K562 (cell line): ENCODE measurements around the gene TM4SF20. TPM values are rescaled to one million over a fixed set of nuclear protein-coding genes. Genes with fewer than 3 reads are reported as not detected.

Experiments
- ATAC-seq: fragments of 200-7000 bp; cut with Tn5 transposase; 3 replicates; pipeline ENCODE4 v1.9.1; 2020; ENCODE audit warnings: moderate library complexity
- BruUV-seq: library from RNA; stranded (reverse); fragments of 400-500 nt; replicated peaks from 2 replicates; lab custom pipeline; 2021; lab: Mats Ljungman, UMichigan
- CTCF ChIA-PET: fragments of 300-600 bp; formaldehyde crosslinking; extraction: SDS; loops from one replicate; lab custom pipeline; 2021; ENCODE audit warnings: low intra/inter-chr PET ratio; lab: Yijun Ruan, JAX
- POLR2A ChIA-PET: fragments of 300-600, 350-650 bp; sonication (Branson Sonifier 250); formaldehyde crosslinking; extraction: SDS; loops from one replicate; lab custom pipeline; 2021; ENCODE audit warnings: antibody characterized with exemption, inconsistent platforms; lab: Yijun Ruan, JAX
- DNase-seq, 4 experiments: peaks; one replicate each; pipeline versions ENCODE4 v3.0.0 to v3.0.0-alpha.2; 2011 to 2018; ENCODE audit warnings: low spot score in 3 of 4, mixed read lengths in 3 of 4; ENCODE audit errors: extremely low read depth in 1 of 4
- FAIRE-seq: peaks from 2 replicates; lab custom pipeline; 2011; peaks lifted over from hg19 to GRCh38; lab: Jason Lieb, UNC
- H2AFZ ChIP-seq: 2 replicates; pipeline ENCODE4 v1.6.0; 2011; ENCODE audit warnings: low read depth, low read length, control low read depth, inconsistent platforms
- H3K27ac ChIP-seq: fragments of 200-600 bp; 3 replicates; pipeline ENCODE4 v1.8.0; 2011; ENCODE audit warnings: low read depth, mild to moderate bottlenecking, control low read depth, inconsistent platforms, low read length, moderate library complexity, mixed read lengths; ENCODE audit errors: extremely low read depth
- H3K27me3 ChIP-seq, 2 experiments: fragments of 300-600 bp in 1 of 2; 2 replicates in 1 of 2; 3 replicates in 1 of 2; pipeline versions ENCODE4 v1.6.0 to v1.8.0; 2011; ENCODE audit warnings: inconsistent platforms in 2 of 2, low read length in 2 of 2, mild to moderate bottlenecking in 1 of 2, mixed read lengths in 1 of 2, moderate library complexity in 1 of 2; ENCODE audit not compliant: control insufficient read depth in 2 of 2, insufficient read depth in 2 of 2
- H3K36me3 ChIP-seq: fragments of 300-600 bp; 3 replicates; pipeline ENCODE4 v1.8.0; 2011; ENCODE audit warnings: mild to moderate bottlenecking, low read length, inconsistent platforms; ENCODE audit not compliant: control insufficient read depth, insufficient read depth
- H3K4me1 ChIP-seq, 2 experiments: fragments of 200-600 bp in 1 of 2; replicated peaks in 1 of 2; 2 replicates in 1 of 2; 3 replicates in 1 of 2; pipeline versions ENCODE4 v1.5.1 to v1.8.0; 2011; ENCODE audit warnings: inconsistent platforms in 2 of 2, low read length in 2 of 2, mild to moderate bottlenecking in 1 of 2, mixed read lengths in 1 of 2, moderate library complexity in 1 of 2; ENCODE audit not compliant: control insufficient read depth in 2 of 2, insufficient read depth in 2 of 2
- H3K4me2 ChIP-seq: 2 replicates; pipeline ENCODE4 v1.6.1; 2011; ENCODE audit warnings: low read length, control low read depth, inconsistent platforms, mixed read lengths; ENCODE audit not compliant: insufficient read depth
- H3K4me3 ChIP-seq: fragments of 200-600 bp; sonication (generic), shearing (Covaris generic); 2 replicates; pipeline ENCODE4 v1.5.1; 2016; ENCODE audit warnings: control low read depth, inconsistent platforms
- H3K79me2 ChIP-seq: fragments of 200-600 bp; 3 replicates; pipeline ENCODE4 v1.8.0; 2011; ENCODE audit warnings: low read length, inconsistent platforms; ENCODE audit not compliant: control insufficient read depth, insufficient read depth
- H3K9ac ChIP-seq, 2 experiments: 2 replicates each; pipeline versions ENCODE4 v1.6.0 to v1.6.1; 2011; ENCODE audit warnings: low read depth in 2 of 2, low read length in 2 of 2, control low read depth in 1 of 2, inconsistent platforms in 1 of 2, mild to moderate bottlenecking in 1 of 2, mixed read lengths in 1 of 2; ENCODE audit not compliant: insufficient read depth in 1 of 2
- H3K9me1 ChIP-seq: one replicate; pipeline ENCODE4 v1.6.0; 2011; ENCODE audit warnings: inconsistent platforms, mild to moderate bottlenecking, low read length, moderate library complexity; ENCODE audit not compliant: control insufficient read depth, insufficient read depth
- H3K9me3 ChIP-seq: replicated peaks from 2 replicates; pipeline ENCODE4 v1.5.1; 2011; ENCODE audit warnings: low read depth, low read length, inconsistent platforms; ENCODE audit not compliant: control insufficient read depth, insufficient read depth
- H4K20me1 ChIP-seq: replicated peaks from 2 replicates; pipeline ENCODE4 v1.6.1; 2011; ENCODE audit warnings: low read length, inconsistent platforms, mixed read lengths; ENCODE audit not compliant: control insufficient read depth, insufficient read depth
- CREB1 ChIP-seq, 2 experiments: sonication (generic) in 1 of 2; formaldehyde crosslinking in 1 of 2; IDR thresholded peaks; 2 replicates each; pipeline versions ENCODE4 v1.6.1 to v1.8.0; 2012 to 2022; ENCODE audit warnings: inconsistent platforms in 1 of 2, mild to moderate bottlenecking in 1 of 2, missing genetic modification reagents in 1 of 2, moderate library complexity in 1 of 2
- ID3 ChIP-seq, 2 experiments: fragments of 250-450 bp in 1 of 2; fragments of 450-650 bp in 1 of 2; sonication (Bioruptor Pico) in 1 of 2; IDR thresholded peaks; 2 replicates each; pipeline versions ENCODE4 v1.6.1 to v1.8.0; 2016 to 2021; ENCODE audit warnings: mild to moderate bottlenecking in 2 of 2, moderate library complexity in 2 of 2, missing compliant biosample characterization in 1 of 2, missing genetic modification characterization in 1 of 2
- ILF3 ChIP-seq: fragments of 450-650 bp; IDR thresholded peaks from 2 replicates; pipeline ENCODE4 v1.6.1; 2018; ENCODE audit warnings: antibody characterized with exemption, mild to moderate bottlenecking, moderate library complexity, borderline replicate concordance
- MGA ChIP-seq: fragments of 450-650 bp; IDR thresholded peaks from 2 replicates; pipeline ENCODE4 v1.6.1; 2016; ENCODE audit warnings: mild to moderate bottlenecking, moderate library complexity
- WGBS: fragments of 100-300 bp; shearing (Covaris generic); methylation state at CpG from one replicate; pipeline ENCODE4 v1.1.6; 2016; ENCODE audit warnings: low coverage, mixed read lengths; ENCODE audit not compliant: insufficient coverage; ENCODE audit errors: missing lambda C conversion rate; 5-methylcytosine and 5-hydroxymethylcytosine counted together
- in situ Hi-C: fragments of 300-500 bp; cut with MboI; formaldehyde crosslinking; loops from 4 replicates; pipeline ENCODE4 v1.15.0; 2018; ENCODE audit warnings: inconsistent platforms, mixed read lengths
- intact Hi-C: fragments of 100-400 bp; cut with micrococcal nuclease; formaldehyde crosslinking; loops from 2 replicates; pipeline ENCODE4 v1.14.2; 2022
- polyA plus RNA-seq, 8 experiments: library from polyadenylated mRNA; depleted of rRNA in 4 of 8; stranded (reverse) in 5 of 8; unstranded in 3 of 8; fragments of >200 nt; fragmentation: Nextera tagmentation in 2 of 8; fragmentation: Illumina TruSeq in 1 of 8; extraction: Ambion mirVana in 2 of 8; extraction: Trizol in 1 of 8; gene quantifications; 2 replicates each; pipeline versions ENCODE4 v1.2.1 to v1.2.3, GENCODE V29; 2011 to 2014; ENCODE audit warnings: inconsistent platforms in 1 of 8, missing spikeins in 1 of 8
- total RNA-seq, 7 experiments: library from RNA; depleted of rRNA in 6 of 7; stranded (reverse); fragments of >200 nt in 6 of 7; fragmentation: Illumina TruSeq in 2 of 7; extraction: Trizol in 2 of 7; gene quantifications; 2 replicates each; pipeline versions ENCODE4 v1.2.1 to v1.2.3, GENCODE V29; 2011 to 2021; ENCODE audit warnings: low replicate concordance in 1 of 7
- TF ChIP-seq, protein P1 (sequence below): fragments of 250-450 bp; sonication (Bioruptor Pico); IDR thresholded peaks from 2 replicates; pipeline ENCODE4 v1.4.0; 2020

Gene TM4SF20
- total and polyA plus RNA-seq, 9 of the 15 experiments (the other 6 are each of a cell fraction or from before 2014, with no cell fraction given): not detected

DNA sequence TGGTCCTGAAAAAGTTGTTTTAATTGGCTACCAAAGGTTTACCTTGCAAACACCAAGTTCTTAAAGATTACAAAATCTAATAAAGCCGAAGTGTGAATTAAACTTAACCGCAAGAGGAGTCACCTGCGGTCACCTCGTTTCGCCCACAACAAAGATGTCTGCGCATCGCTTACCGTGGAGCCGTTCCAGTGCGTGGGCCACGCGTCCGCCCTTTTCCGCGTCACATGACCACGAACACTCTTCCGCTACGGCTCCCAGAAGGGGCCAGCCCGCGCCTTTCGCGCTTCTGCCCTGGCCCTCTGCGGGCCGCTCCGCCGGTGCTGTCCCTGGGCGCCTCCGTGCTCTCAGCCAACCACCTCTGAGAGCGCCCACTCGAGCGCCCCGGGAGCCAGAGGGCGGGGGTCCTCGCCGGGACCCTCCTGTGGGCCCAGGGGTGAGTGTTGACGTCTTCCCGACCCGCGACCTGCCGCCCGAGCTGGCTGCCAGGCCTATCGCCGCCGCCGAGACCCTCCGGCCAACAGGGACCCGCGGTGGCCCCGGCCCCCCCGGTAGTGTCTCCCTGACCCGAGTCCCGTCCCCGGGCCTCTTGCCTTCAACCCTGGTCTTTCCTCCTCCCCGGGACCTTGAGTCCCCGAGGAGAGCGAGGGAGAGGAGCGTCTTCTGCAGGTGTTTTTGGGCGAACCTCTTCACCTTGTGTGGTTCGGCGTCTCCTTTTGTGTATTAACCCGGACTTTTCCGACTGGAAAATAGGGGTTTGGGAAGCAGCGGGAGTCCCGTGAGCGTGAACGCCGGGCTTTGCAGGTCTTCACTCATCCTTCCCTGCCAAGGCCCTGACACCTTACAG lies 53.9 kb downstream of the TM4SF20 start, which contains the start of gene MFF:
MFF (plus strand) TSS at position 257 of the 844 bp plus-strand sequence. CDS start 5,415 bp downstream, outside the sequence.
- FAIRE-seq: peak; percentile 85
- Histone ChIP-seq H3K9ac (peak within 1 kb of the TSS; percentile 78 to 94), H3K4me3 (peak within 1 kb of the TSS; percentile 76), H3K9me3 (peaks cover 6% of the 10 kb centered on the region; the same call in 1 of the 2 replicates), H3K27me3 (no peaks in the 10 kb centered on the region), H3K79me2 (peaks cover 40% of the 10 kb centered on the region), H3K27ac (peak within 1 kb of the TSS; percentile 78), H3K4me2 (peak within 1 kb of the TSS; percentile 76), H2AFZ (peak within 1 kb of the TSS; percentile 89), H4K20me1 (no peaks in the 10 kb centered on the region), H3K36me3 (peaks cover 12% of the 10 kb centered on the region; the same call in 1 of the 3 replicates), H3K9me1 (no peaks in the 10 kb centered on the region), H3K4me1 (peaks cover 7 to 10% of the 10 kb centered on the region in 2 experiments; a peak in 3 of 5 replicates)
- in situ Hi-C loops: no loop called here
- ChIA-PET POLR2A (interaction anchor here (0.5 to 1.5 kb wide), 3 partner anchors 11 to 508 kb away, joined by 3 to 6 read pairs (median 4); no protein-coding TSS in a partner anchor), CTCF (no interaction called here)
- under 1% methylated on average over 38 of the region's 67 CpGs for WGBS
- intact Hi-C loops: loop anchor here (10.0 kb wide), 1 partner anchor 190 kb away; no protein-coding TSS in a partner anchor
- BruUV-seq: no TSS peak
- peak; percentile 94 for ATAC-seq
- DNase-seq: peak; percentile 81 to 94 (median 84)
- TF ChIP-seq ILF3 (no peak; the same call in 1 of the 2 replicates), ID3 (CRISPR knock-in tag; IDR thresholded peaks at IDR 0.05) (no peak), ID3 (tag; IDR thresholded peaks at IDR 0.05) (peak; percentile 46; the same call in 1 of the 2 replicates), MGA (peak; percentile 95), CREB1 (IDR thresholded peaks at IDR 0.05) (peak; percentile 80), CREB1 (CRISPR knock-in tag; IDR thresholded peaks at IDR 0.05) (peak; percentile 84)
- TF ChIP-seq, protein P1, sequence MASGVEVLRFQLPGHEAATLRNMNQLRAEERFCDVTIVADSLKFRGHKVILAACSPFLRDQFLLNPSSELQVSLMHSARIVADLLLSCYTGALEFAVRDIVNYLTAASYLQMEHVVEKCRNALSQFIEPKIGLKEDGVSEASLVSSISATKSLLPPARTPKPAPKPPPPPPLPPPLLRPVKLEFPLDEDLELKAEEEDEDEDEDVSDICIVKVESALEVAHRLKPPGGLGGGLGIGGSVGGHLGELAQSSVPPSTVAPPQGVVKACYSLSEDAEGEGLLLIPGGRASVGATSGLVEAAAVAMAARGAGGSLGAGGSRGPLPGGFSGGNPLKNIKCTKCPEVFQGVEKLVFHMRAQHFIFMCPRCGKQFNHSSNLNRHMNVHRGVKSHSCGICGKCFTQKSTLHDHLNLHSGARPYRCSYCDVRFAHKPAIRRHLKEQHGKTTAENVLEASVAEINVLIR (CRISPR knock-in tag): peak; percentile 58; the same call in 1 of the 2 replicates
